Panc1 (cell line): ENCODE data around the gene NACA2. TPM values are rescaled to one million over a fixed set of nuclear protein-coding genes. Genes with fewer than 3 reads are reported as not detected.

Experiments
- ATAC-seq: fragments of 200-7000 bp; cut with Tn5 transposase; 2 replicates; pipeline ENCODE4 v1.9.1; 2020; ENCODE audit warnings: mild to moderate bottlenecking, moderate library complexity
- BruUV-seq: library from RNA; stranded (reverse); fragments of 400-500 nt; replicated peaks from 2 replicates; lab custom pipeline; 2021; lab: Mats Ljungman, UMichigan
- CTCF ChIA-PET: fragments of 300-600 bp; sonication (Branson Sonifier 250); formaldehyde crosslinking; loops from one replicate; lab custom pipeline; 2022; ENCODE audit warnings: antibody characterized with exemption; lab: Charles Lee
- POLR2A ChIA-PET: fragments of 300-600 bp; sonication (Branson Sonifier 250); formaldehyde crosslinking; loops from one replicate; lab custom pipeline; 2022; ENCODE audit warnings: antibody characterized with exemption; lab: Charles Lee
- DNase-seq: peaks from one replicate; pipeline ENCODE4 v3.0.0-alpha.2; 2010; ENCODE audit warnings: low read depth, low spot score
- H3K27ac ChIP-seq: 2 replicates; pipeline ENCODE4 v1.5.1; 2011; ENCODE audit warnings: mild to moderate bottlenecking, low read length, inconsistent platforms
- H3K27me3 ChIP-seq: fragments of 200-500 bp; sonication (Bioruptor generic); 2 replicates; pipeline ENCODE4 v1.6.0; 2014; ENCODE audit warnings: low read length, inconsistent platforms; ENCODE audit not compliant: control insufficient read depth, insufficient read depth
- H3K36me3 ChIP-seq: fragments of 200-500 bp; sonication (Bioruptor generic); 2 replicates; pipeline ENCODE4 v1.5.1; 2014; ENCODE audit warnings: inconsistent platforms, mild to moderate bottlenecking, low read length, moderate library complexity; ENCODE audit not compliant: control insufficient read depth, insufficient read depth
- H3K4me1 ChIP-seq: 2 replicates; pipeline ENCODE4 v1.5.1; 2011; ENCODE audit warnings: inconsistent platforms, mild to moderate bottlenecking, low read length, moderate library complexity; ENCODE audit not compliant: control insufficient read depth, insufficient read depth
- H3K4me3 ChIP-seq, 2 experiments: 2 replicates each; pipeline ENCODE4 v1.5.1; 2011 to 2012; ENCODE audit warnings: low read depth in 2 of 2, low read length in 2 of 2, mild to moderate bottlenecking in 2 of 2, inconsistent platforms in 1 of 2, moderate library complexity in 1 of 2
- H3K9me3 ChIP-seq: fragments of 200-500 bp; sonication (Bioruptor generic); 2 replicates; pipeline ENCODE4 v1.5.1; 2014; ENCODE audit warnings: low read depth, mild to moderate bottlenecking, inconsistent platforms, low read length, moderate library complexity; ENCODE audit not compliant: control insufficient read depth, insufficient read depth
- POLR2AphosphoS5 ChIP-seq: IDR thresholded peaks from 2 replicates; pipeline ENCODE4 v1.6.1; 2012; ENCODE audit warnings: mild to moderate bottlenecking, low read depth, low read length, moderate library complexity
- SIN3A ChIP-seq: IDR thresholded peaks from 2 replicates; pipeline ENCODE4 v1.6.1; 2012; ENCODE audit warnings: low read depth, mild to moderate bottlenecking, low read length, moderate library complexity, borderline replicate concordance; ENCODE audit not compliant: insufficient read depth
- TCF7L2 ChIP-seq: IDR thresholded peaks from 2 replicates; pipeline ENCODE4 v1.6.1; 2011; ENCODE audit warnings: mild to moderate bottlenecking, low read depth, low read length, inconsistent platforms
- in situ Hi-C: cut with HindIII; loops from 2 replicates; pipeline ENCODE4 v1.10.0; 2016; ENCODE audit warnings: low sequenced_read_pairs, low pct_unique_long_range_greater_than_20kb
- intact Hi-C: fragments of 100-400 bp; cut with micrococcal nuclease; formaldehyde crosslinking; loops from one replicate; pipeline ENCODE4 v1.10.0; 2022; ENCODE audit not compliant: unreplicated experiment
- total RNA-seq: library from RNA; stranded (reverse); gene quantifications from one replicate; pipeline ENCODE4 v1.2.1, GENCODE V29; 2021; ENCODE audit not compliant: unreplicated experiment
- TF ChIP-seq, protein P1 (sequence below): fragments of 450-650 bp; IDR thresholded peaks from 2 replicates; pipeline ENCODE4 v1.5.1; 2017; ENCODE audit warnings: mild to moderate bottlenecking
- TF ChIP-seq, protein P2 (sequence below), 2 experiments: IDR thresholded peaks; 2 replicates each; pipeline ENCODE4 v1.6.1; 2011 to 2012; ENCODE audit warnings: low read depth in 2 of 2, control low read depth in 1 of 2, low read length in 1 of 2, mild to moderate bottlenecking in 1 of 2, moderate library complexity in 1 of 2; ENCODE audit not compliant: insufficient read depth in 1 of 2

Gene NACA2
- total RNA-seq, 1 experiment from 2014 or later = not detected

DNA sequence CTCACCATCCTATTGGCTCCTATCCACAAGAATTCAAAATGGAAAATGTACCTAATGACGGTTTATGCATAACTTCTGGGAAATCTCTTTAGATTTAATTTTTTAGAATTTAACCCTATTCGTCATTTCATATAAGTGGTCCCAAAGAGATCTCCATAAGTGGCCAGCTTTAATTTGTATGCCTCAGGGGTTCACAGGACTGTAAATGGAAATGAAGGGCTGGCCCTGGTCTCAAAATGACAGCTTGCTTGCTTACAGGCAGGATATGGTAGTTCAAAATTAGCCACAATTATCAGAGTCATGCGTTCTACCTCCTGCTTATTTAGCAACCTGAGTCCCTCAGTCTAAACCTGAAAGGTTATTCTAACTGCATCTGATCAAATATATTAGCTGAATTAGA, 6.6 kb upstream of the NACA2 start:
- ATAC-seq = no peak
- H3K4me3 ChIP-seq = no peak overlapping the region
- ChIA-PET CTCF (no interaction called here), POLR2A (no interaction called here)
- no peaks in the 10 kb centered on the region for H3K36me3 ChIP-seq
- TF ChIP-seq POLR2AphosphoS5 (no peak), TCF7L2 (no peak), SIN3A (no peak)
- TF ChIP-seq, protein P1, sequence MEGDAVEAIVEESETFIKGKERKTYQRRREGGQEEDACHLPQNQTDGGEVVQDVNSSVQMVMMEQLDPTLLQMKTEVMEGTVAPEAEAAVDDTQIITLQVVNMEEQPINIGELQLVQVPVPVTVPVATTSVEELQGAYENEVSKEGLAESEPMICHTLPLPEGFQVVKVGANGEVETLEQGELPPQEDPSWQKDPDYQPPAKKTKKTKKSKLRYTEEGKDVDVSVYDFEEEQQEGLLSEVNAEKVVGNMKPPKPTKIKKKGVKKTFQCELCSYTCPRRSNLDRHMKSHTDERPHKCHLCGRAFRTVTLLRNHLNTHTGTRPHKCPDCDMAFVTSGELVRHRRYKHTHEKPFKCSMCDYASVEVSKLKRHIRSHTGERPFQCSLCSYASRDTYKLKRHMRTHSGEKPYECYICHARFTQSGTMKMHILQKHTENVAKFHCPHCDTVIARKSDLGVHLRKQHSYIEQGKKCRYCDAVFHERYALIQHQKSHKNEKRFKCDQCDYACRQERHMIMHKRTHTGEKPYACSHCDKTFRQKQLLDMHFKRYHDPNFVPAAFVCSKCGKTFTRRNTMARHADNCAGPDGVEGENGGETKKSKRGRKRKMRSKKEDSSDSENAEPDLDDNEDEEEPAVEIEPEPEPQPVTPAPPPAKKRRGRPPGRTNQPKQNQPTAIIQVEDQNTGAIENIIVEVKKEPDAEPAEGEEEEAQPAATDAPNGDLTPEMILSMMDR = no peak
- TF ChIP-seq, protein P2, sequence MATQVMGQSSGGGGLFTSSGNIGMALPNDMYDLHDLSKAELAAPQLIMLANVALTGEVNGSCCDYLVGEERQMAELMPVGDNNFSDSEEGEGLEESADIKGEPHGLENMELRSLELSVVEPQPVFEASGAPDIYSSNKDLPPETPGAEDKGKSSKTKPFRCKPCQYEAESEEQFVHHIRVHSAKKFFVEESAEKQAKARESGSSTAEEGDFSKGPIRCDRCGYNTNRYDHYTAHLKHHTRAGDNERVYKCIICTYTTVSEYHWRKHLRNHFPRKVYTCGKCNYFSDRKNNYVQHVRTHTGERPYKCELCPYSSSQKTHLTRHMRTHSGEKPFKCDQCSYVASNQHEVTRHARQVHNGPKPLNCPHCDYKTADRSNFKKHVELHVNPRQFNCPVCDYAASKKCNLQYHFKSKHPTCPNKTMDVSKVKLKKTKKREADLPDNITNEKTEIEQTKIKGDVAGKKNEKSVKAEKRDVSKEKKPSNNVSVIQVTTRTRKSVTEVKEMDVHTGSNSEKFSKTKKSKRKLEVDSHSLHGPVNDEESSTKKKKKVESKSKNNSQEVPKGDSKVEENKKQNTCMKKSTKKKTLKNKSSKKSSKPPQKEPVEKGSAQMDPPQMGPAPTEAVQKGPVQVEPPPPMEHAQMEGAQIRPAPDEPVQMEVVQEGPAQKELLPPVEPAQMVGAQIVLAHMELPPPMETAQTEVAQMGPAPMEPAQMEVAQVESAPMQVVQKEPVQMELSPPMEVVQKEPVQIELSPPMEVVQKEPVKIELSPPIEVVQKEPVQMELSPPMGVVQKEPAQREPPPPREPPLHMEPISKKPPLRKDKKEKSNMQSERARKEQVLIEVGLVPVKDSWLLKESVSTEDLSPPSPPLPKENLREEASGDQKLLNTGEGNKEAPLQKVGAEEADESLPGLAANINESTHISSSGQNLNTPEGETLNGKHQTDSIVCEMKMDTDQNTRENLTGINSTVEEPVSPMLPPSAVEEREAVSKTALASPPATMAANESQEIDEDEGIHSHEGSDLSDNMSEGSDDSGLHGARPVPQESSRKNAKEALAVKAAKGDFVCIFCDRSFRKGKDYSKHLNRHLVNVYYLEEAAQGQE (IDR thresholded peaks at IDR 0.05; ENCODE audit: insufficient read depth in 1 of 2, low read depth in 2 of 2, low read length in 1 of 2) = no peak
- in situ Hi-C loops = no loop called here
- no peak overlapping the region for H3K27ac ChIP-seq
- H3K4me1 ChIP-seq = no peaks in the 10 kb centered on the region
- no peak for DNase-seq
- H3K27me3 ChIP-seq = peaks cover 13% of the 10 kb centered on the region
- intact Hi-C loops = no loop called here
- no TSS peak for BruUV-seq
- no peaks in the 10 kb centered on the region for H3K9me3 ChIP-seq

DNA sequence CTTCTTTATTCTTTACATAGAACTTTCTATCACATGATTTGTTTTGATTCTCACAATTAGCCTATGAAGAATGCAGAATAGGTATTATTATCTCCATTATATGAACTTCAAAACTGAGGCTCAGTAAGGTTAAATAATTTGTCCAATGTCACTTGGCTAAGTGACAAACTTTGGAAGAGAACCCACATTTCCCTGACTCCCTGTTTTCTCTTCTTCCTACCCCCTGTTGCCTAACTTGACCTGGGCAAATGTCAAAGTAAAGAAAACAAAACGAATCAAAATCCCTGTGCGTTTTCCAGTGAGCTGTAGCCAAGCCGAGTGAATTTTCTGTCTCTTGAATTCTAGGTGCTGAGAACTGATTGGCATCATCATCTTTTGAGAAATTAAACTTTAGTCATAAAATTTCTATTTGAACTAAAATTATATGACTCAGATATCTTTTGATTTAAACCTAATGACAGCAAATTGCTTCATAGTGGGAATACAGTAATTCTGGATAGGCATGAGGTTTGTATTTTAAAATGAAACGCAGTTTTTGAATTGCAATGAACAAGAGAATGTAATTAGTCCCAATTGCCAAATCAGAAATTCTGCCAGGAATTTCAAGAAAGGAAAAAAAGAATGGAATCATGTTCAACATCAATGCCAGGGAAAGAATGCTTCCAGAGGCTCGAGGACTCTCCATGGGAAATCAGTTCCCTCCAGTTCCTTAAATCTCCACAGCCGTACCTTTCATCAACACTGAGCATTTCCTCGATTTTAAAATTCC, 4.6 kb upstream of the NACA2 start:
- ATAC-seq (no peak), DNase-seq (no peak)
- Histone ChIP-seq H3K4me1 (no peaks in the 10 kb centered on the region), H3K27me3 (peaks cover 22% of the 10 kb centered on the region), H3K9me3 (no peaks in the 10 kb centered on the region), H3K27ac (no peak overlapping the region), H3K36me3 (no peaks in the 10 kb centered on the region), H3K4me3 (no peak overlapping the region)
- in situ Hi-C loops (no loop called here), intact Hi-C loops (no loop called here)
- TF ChIP-seq TCF7L2 (no peak), SIN3A (no peak), POLR2AphosphoS5 (no peak)
- TF ChIP-seq, protein P2 (IDR thresholded peaks at IDR 0.05; ENCODE audit: insufficient read depth in 1 of 2, low read depth in 2 of 2, low read length in 1 of 2) = no peak
- TF ChIP-seq, protein P1 = no peak
- no TSS peak for BruUV-seq
- ChIA-PET CTCF (no interaction called here), POLR2A (no interaction called here)
